CD4-positive, alpha-beta T cell treated with Interleukin-1 beta for 1 hour (primary cell): ENCODE results near the gene TBX1.
"Not testable (repeated sequence)": the region's sequence is repeated elsewhere in the genome, so short reads cannot be mapped to it uniquely, and the experiment has no call there.

ENCODE experiments used
- DNase-seq, 2 donors: peaks; one replicate each; pipeline ENCODE4 v3.0.0-alpha.2; 2020 to 2022

Gene TBX1

DNA sequence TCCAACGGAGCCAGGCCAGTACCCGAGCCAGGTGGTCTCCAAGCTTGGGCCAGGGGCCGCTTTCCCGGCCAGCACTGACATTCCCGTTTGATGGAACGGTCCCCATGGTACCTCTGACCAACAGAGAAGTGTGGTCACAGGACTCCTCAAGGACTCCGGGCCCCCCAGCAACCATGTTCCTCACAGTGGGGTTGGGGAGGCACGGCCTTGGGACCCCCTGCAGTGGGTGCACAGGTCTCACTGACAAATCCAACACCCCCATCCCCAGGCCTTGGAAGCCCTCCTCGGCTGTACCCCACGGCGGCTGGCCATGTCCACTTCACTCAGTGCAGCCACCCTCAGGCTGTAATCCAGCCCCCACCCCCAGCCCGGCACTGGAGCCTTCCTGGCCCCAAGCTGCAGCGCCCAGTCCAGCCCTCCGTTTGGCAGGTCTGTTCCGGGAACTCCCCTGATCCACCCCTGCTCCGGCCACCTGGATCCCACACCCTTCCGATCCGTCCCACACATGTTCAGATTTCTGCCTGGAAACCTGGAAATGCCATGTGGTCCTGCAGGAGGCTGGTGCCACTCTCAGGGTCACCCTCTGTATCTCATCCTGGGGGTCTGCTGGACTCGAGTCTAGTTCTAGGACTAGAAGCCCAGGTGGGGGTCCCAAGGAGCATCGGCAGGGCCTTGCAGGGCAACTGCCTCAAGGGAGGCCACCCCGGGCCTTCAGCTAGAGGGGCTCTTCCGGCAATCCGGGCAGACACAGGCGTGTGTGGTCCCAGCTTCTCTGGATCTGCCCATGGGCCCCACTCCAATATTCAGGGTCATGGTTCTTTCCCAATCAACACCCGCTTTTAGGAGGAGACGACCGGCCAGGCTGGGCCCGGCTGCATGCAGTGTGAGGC lies 26.6 kb downstream of the TBX1 start:
- no peak for DNase-seq

DNA sequence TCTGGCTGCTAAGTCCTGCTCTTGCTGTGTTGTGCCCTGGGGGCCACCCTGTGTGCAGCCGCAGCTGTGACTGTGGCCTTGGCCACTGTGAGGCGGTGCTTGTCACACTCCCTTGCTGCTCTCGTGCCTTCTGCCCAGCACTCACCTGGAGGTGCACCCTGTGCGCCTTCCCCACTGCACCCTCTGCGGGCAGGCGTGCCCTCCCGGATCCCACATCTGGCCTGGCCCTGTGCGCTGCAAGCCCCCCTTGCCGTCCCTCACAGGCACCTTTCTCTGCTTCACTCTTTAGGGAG lies 27.2 kb downstream of the TBX1 start:
- no peak for DNase-seq

DNA sequence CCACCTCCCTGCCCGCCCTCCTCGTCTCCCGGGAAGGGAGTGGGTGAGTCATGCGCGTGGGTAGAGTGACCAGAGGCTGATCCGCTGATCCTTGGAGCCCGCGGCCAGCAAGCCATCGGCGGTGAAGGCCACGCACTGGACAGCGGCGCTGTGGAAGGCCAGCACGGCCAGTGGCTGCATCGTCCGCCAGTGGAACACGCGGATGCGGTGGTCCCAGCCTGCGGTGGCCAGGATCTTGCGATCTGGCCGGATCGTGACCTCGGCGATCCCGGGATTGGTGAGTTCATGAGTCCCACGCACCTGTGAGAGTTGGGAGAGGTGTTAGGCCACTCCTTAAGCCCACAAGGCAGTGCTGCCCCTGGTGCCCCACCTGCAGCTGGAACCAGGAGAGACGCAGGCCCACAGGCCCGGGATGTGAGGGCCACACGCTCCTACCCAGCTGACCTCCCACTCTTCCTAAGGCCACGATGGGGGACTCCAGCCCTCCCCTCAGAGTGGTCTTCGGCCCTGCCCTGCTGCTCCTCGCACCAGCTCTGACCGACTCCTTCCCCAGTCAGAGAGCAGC lies 28.2 kb downstream of the TBX1 start:
- DNase-seq, result no peak

DNA sequence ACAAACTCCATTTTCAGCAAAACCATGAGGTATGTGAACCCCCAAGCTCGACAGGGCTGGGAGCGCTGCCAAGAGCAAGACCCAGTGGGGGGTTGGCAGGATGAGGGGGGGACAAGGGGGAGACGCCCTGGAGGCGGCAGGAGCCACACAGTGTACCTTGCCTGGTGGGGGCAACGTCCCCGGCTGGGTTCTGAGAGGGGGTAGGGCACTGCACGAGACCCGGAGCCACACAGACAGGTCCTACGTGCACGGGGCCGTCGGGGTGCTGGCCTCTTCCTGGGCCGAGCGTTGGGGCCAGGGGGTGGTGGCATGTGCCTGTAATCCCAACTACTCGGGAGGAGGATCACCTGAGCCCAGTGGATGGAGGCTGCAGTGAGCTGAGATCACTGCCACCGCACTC lies 28.8 kb downstream of the TBX1 start:
- DNase-seq, result no peak

DNA sequence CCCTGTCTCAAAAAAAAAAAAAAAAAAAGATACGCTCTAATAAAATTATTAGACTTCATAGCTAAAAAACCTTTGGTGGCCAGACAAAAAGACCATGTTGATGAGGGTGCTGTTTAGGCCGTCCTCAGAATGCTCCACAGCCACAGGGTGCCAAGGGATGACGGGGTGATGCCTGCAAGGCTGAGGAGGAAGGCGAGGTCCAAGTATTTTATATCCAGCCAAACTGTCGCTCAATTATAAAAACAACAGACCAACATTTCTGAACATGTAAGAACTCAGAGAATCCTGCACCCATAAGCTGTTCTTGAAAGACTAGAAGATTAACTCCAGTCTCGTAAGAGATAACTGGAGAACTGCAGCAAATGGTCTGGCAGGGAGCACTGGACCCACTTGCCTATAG lies 29.2 kb downstream of the TBX1 start:
- DNase-seq, result no peak

DNA sequence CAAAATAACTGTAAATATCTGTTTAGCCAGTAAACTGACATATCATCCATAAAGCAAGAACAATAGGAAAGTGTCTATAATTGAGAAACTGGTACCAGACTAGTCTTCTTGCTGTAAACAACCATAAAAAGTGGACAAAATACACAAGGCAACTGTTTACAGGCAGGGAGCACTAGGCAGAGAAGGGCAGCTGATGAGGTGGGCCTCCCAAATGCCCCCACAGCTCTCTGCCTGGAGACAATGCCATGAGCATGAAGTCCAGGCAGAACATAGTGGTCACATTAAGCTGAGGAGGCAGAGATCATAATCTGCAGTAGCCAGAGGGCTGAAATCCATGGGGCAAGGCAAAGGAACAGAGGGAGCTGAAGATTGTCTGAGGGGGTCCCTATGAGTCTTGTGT lies 30.7 kb downstream of the TBX1 start:
- DNase-seq, result no peak

DNA sequence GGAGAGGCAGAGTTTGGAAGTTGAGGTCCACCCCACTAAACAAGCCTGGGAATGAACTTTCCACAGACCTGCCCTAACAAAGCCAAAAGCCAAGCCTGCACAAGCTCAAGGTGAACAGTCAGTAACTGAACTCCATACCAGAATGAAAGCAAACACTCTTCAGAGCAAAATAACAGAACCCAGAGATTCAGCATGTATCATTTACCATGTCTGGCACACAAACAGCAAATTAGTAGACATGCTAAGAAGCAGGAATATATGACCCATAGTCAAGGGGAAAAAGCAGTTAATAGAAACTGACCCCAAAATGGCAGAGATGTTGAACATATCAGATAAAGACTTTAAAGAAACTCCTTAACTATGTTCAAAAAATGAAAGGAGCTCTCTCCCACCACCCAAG lies 31.3 kb downstream of the TBX1 start:
- DNase-seq, result no peak

DNA sequence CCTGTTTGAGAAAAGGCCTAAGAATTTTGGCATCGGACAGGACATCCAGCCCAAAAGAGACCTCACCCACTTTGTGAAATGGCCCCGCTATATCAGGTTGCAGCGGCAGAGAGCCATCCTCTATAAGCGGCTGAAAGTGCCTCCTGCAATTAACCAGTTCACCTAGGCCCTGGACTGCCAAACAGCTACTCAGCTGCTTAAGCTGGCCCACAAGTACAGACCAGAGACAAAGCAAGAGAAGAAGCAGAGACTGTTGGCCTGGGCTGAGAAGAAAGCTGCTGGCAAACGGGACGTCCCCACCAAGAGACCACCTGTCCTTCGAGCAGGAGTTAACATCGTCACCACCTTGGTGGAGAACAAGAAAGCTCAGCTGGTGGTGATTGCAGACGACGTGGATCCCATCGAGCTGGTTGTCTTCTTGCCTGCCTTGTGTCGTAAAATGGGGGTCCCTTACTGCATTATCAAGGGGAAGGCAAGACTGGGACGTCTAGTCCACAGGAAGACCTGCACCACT lies 31.9 kb downstream of the TBX1 start:
- not testable (repeated sequence) for DNase-seq

DNA sequence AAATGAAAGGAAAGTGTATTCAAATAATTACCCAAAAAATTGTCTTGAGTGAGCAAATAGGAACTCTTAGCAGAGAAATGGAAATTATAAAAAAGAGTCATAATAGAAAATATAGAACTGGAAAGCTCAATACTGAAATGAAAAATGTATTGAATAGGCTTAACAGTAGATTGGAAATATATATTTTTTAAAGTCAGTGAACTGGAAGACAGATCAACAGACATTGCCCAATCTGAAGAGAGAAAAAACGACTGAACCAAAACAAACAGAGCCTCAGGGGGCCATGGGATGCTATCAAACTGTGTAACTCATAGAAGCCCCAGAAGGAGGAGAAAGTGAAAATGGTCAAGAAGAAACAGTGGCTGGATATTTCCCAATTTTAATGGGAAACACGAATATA lies 32.6 kb downstream of the TBX1 start:
- DNase-seq, result no peak

DNA sequence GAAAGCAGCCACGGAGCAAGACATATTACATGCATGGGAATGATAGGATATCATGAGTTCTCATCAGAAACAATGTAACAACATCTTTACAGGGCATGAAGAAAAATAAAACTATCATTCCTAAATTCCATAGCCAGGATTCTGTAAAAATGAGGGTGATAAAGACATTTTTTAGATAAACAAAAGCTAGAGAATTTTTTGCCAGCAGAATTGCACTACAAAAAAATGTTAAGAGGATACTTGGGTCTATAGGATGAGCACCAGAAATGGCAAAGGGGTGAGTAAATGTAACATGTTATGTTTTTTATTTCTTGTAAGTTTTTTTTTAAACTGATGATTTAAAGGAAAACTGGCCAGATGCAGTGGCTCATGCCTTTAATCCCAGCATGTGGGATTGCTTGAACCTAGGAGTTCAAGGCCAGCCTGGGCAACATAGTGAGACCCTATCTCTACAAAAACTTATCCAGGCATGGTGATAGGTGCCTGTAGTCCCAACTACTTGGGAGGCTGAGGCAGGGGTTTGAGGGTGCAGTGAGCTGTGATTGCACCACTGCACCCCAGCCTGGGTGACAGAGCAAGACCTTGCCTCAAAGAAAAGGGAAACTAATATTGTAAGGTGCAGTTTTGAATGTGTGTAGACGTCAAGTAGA lies 33.2 kb downstream of the TBX1 start:
- no peak for DNase-seq

DNA sequence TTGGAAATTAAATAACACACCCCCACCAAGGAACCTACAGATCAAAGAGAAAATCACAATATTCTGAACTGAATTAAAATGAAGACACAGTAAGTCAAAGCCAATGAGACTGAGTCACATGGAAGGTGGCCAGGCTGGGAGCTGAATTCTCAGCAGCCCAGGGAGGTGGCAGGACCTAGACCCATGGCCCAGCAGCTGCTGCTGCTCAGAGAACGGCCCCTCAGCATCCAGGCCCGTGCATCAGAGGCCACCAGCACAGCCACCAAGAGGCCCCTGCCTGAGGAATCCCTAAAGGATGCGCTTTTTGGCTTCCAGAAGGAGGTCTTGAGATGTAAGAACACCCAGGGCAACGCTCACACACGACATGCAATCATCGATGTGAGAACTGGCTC lies 35.0 kb downstream of the TBX1 start:
- no peak for DNase-seq

DNA sequence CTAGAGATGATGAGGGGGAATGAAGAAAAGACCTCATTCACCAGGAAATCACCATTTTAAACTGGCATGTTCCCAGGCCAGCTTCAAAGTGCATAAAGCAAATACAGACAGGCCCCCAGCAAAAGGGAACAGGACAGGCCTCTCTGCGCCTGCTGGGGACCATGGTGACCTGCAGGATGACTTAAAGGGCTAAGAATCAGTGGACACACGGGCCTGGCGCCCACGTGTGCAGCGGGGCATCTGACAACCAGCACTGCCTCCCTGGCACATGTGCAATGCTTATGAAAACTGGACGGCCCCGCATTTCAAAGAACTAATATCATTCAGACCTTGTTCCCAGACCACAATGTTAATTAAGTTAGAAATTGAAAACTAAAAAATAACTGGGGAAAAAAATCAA lies 35.6 kb downstream of the TBX1 start:
- no peak for DNase-seq

DNA sequence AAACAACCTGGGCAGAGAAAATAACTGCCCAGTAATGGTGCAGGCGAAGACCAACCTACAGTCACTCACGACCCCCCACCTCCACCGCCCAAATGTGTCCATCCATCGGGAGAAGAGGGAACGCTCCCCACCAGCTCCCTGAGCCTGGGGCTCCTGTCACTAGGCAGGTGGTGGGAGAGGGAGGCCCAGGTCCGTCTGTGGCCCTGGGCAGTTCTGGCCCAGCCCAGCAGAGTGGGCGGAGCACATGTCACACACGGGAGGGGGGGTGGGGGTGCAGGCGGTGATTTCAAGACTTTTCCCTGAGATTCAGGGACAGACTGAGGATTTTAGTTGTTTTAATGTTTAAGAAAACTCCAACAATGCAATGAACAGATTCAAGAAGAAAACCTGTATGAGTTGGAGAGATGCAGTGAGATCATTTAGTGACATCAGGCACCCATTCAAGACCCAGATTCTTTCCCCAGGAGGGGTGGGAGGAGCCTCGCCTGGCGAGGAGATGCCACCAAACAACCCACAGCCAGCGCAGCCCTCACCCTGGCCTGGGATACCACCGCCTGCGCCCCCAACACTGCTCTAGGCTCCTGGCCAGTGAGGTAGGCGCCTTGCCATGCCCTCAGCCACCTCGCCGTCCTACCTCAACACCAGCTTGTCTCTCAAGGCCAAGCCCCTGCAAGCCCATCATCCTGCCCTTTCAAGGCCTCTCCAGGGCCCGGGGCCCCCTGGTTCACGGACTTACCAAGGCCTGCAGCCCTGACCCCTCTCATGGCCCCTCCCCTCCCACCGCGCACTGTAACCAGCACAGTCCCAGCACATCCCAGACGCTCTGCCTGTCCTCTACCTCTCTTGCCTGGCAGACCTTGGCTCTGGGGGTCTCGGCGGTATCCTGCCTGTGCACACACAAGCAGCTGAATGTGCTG lies 36.8 kb downstream of the TBX1 start:
- DNase-seq, result no peak

DNA sequence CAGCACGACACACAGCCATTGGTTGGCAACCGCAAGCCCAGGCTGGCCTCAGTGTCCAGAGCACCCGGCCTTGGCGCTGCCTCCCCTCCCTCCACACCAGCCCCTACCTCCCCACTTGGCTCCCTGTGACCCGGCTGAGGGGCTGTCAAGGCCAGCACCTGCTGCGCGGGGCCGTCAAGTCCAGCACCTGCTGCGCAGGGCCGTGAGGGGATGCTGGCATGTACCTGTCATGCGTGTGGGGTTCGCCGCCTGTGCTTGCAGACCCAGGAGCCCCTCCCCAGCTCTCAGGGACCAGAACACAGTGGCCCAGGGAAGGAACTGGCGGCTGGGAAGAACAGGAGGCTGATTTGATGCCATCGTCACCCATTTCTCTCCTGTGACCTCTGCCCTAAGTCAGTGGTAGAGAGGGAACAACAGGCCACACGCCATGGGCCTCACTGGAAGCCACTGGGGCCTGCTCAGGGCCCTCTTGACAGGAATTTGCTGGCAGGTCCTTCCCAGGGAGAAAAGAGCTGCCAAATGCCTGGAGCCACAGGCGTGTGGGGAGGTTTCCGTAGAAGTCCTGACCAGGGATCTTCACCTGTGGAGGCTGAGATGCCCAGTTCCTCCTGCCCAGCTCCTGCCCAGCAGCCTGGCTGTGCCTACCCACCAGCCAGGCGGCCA lies 37.6 kb downstream of the TBX1 start:
- DNase-seq, result no peak

DNA sequence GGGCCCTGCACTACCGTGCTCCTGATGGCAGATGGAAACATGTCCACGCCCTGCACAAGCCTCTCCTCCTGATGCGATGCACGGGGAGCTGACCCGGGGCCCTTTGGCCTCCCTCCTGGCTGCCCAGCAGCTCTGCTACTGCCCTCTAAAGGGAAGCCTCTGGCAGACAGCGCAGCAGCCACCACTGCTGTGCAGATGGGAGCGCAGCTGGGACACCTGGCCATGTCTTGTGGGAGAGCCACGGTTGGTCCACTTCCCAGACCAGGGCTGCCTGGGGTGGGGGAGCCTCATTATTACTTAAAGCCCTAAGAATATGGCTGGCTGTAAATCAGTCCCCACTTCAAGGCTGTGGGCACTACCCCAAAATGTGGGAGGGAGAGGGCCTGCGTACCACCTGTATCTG lies 38.3 kb downstream of the TBX1 start:
- no peak for DNase-seq

DNA sequence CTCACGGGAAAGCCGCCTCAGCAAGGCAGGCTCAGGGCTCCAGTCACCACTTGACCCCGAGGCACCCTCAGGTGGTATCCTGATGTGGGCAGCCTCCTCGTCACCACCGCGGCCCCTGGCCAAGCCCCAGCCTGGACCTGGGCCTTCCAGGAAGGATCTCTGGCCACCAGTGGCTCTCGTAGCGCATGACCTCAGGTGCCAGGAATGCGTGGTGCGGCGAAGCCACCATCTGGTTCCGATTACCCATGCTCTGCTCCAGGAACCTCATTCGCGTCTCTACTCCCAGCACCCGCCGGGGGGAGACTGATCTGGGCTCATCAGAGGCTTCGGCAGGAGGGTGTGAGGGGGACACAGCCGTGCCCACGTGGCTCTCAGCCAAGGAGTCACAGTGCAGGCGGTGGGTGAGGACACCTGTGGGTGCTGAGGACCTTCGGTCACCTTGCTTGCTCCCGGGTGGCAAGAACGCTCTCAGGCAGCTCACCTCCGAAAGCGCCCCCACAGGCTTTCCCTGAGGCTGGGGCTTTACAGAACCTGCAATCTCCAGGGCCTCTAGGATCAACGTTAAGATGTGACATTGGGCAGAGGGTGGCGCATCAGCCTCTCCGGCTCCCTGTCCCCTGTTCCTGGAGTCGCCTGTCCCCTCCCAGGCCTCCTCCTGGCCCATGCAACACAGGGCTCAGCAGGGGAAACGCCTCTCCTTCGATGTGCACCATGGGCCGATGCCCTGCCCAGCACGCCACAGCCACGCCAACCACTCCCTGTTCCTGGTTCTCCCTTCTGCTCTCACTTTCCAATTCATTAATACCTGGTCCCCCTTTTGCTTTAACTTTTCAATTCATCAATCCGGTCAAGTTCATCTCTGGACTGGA lies 39.0 kb downstream of the TBX1 start:
- no peak for DNase-seq

DNA sequence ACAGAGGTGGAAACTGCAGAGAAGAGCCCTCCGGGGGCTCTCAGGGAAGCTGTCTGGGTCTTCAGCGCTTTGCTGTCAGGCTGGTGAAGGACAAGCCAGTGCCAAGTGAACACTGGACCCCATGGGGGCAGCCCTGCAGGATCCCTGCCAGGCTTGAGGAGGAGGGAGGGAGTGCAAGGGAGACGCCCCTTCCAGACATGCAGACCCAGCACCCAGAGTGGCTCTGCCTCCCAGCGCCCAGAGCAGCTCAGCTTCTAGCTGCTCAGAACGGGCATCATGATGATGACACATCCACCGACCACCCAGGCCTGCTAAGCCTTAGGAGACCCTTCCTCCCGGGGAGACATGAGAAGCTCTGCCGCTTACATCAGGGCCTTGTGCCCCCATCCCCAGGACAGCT lies 39.7 kb downstream of the TBX1 start:
- no peak for DNase-seq

DNA sequence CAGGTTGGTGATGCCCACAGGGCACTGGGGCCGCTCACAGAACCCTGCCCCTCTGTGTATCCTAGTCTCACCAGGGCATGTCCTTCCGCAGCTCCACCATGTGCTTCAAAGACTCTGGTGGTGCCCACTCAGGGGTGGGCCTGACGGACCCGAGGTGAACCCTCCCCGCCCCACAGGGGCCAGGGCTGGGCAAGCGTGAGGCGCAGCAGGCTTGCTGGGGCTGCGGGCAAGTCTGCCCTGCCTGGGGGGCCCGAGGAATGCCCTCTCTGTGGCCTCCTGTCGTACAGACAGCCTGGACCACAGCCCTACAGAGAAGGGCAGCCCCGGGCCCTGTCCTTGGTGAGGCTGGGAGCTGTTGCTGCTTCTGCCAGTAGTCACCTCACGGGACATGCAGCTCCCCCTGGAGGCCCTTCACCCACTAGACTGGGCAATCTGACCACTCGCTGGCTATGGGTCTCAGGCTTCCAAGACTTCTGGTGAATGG lies 40.2 kb downstream of the TBX1 start:
- DNase-seq, result no peak

DNA sequence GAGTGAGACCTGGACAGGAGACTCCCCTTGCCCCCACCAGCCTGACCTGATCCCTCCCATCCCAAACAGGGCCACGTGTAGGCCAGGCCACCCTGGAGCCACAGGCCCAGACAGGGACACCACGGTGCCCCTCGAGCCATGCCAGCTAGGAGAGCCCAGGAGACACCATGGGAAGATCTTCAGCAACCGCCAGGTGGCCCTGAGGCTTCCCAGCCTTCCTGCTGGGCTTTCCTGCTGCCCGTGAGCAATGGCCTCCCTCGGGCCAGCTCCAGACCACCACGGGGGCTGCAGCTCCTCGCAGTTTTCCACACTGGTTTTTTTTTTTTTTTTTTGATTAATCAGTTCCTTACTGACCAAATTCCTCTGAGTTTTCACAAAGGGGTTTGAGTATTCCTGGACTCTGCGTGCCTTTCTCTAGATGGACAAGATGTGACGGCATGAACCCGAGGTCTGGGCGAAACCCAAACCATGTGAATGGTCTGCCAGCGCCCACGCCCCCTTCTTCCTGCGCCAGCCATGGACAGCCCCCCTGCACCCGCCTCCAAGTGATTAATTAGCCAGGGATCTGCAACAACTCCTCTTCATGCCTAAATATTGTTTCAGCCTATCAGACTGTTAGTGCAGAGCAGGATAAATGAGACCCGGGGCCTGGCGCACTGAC lies 40.9 kb downstream of the TBX1 start:
- no peak for DNase-seq

DNA sequence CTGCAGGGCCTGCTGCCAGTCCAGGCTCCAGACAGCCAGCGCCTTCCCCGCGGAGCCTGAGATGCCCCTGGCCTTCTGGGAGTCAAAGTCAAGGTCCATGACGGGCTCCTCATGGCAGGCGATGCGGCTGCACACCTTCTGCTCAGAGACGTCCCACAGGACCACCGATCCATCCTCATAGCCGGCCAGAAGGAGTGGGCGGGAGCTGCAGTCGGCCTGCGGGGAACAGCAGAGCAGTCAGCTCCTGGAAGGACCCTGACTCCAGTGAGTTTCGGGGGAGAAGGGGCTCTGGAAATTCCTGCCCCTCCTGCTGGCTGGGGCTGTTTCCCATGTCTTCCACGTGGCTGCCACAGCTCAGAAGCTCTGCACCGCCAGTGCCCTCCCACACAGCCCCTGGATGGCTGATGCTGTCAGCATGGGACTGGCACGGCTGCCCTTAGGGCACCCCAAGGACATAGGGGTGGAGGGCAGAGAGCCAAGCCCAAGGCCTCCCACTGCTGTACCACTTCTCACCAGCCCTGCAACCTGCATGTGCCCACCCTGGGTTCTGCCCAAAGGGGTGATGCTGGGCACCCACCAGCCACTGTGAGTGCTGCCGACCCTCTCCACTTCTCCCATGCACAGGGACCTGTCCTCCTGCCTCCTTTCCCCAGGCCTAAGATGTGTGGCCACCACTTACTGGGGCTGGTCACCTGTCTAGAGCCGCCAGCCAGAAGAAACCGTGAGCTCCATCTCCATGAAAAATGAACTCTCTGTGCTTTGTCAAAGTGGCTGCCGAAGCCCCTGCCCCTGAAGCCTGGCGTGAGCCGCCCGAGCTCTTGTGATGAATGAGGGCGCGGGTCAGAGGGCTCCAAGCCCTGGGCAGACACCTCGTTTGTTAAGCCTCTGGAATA lies 41.7 kb downstream of the TBX1 start:
- DNase-seq, result no peak
